Ammon's horn (tissue), 1 donor: ENCODE results near the gene CDH23.
A peak's percentile ranks its signal among the peaks of the same experiment; 100 is the strongest.

Experiments
- DNase-seq: peaks from one replicate; pipeline ENCODE4 v3.0.0-alpha.2; 2016; ENCODE audit warnings: low spot score

The CDH23 gene

GRCh38 chr10:71369602-71370001, 27.1 kb upstream of the CDH23 start:
- DNase-seq: no peak

- DNase-seq: no peak
These were observed 26.7 kb upstream of the CDH23 start for GRCh38 chr10:71370031-71370430.

GRCh38 chr10:71371750-71372166, 25.0 kb upstream of the CDH23 start:
- peak; percentile 55 for DNase-seq

GRCh38 chr10:71372882-71373495, 23.7 kb upstream of the CDH23 start:
- DNase-seq: peak; percentile 27

- DNase-seq: no peak
These were observed 22.1 kb upstream of the CDH23 start for GRCh38 chr10:71374481-71375233.

GRCh38 chr10:71375952-71376351, 20.8 kb upstream of the CDH23 start:
- no peak for DNase-seq

GRCh38 chr10:71378336-71379117, 18.2 kb upstream of the CDH23 start:
- DNase-seq: peak; percentile 44

GRCh38 chr10:71379118-71379766, 17.5 kb upstream of the CDH23 start:
- peak; percentile 35 for DNase-seq

- DNase-seq: no peak
These were observed 15.9 kb upstream of the CDH23 start for GRCh38 chr10:71380841-71381240.

GRCh38 chr10:71381611-71382010, 15.1 kb upstream of the CDH23 start:
- no peak for DNase-seq

GRCh38 chr10:71382028-71382427, 14.7 kb upstream of the CDH23 start:
- DNase-seq: no peak

- DNase-seq: no peak
These were observed 14.0 kb upstream of the CDH23 start for GRCh38 chr10:71382757-71383156.

GRCh38 chr10:71383972-71384687, 12.6 kb upstream of the CDH23 start:
- peak; percentile 86 for DNase-seq

- DNase-seq: no peak
These were observed 8.5 kb upstream of the CDH23 start for GRCh38 chr10:71388171-71388570.

- no peak for DNase-seq
These were observed 8.0 kb upstream of the CDH23 start for GRCh38 chr10:71388583-71389310.

GRCh38 chr10:71389768-71390460, 6.8 kb upstream of the CDH23 start:
- no peak for DNase-seq

GRCh38 chr10:71390461-71390835, 6.3 kb upstream of the CDH23 start:
- peak; percentile 83 for DNase-seq

GRCh38 chr10:71390921-71391690, 5.6 kb upstream of the CDH23 start:
- DNase-seq: no peak

GRCh38 chr10:71391701-71392100, 5.0 kb upstream of the CDH23 start:
- no peak for DNase-seq

- DNase-seq: no peak
These were observed 4.4 kb upstream of the CDH23 start for GRCh38 chr10:71392292-71392691.
